GM19452 (cell line): ENCODE results near the gene SPDYE5.
A peak's percentile ranks its signal among the peaks of the same experiment; 100 is the strongest.
"Not testable (repeated sequence)": the region's sequence is repeated elsewhere in the genome, so short reads cannot be mapped to it uniquely, and the experiment has no call there.

Experiments
- ATAC-seq: cut with Tn5 transposase; IDR thresholded peaks from one replicate; pipeline ENCODE4 v1.9.1; 2021; ENCODE audit not compliant: unreplicated experiment

Gene SPDYE5, protein sequence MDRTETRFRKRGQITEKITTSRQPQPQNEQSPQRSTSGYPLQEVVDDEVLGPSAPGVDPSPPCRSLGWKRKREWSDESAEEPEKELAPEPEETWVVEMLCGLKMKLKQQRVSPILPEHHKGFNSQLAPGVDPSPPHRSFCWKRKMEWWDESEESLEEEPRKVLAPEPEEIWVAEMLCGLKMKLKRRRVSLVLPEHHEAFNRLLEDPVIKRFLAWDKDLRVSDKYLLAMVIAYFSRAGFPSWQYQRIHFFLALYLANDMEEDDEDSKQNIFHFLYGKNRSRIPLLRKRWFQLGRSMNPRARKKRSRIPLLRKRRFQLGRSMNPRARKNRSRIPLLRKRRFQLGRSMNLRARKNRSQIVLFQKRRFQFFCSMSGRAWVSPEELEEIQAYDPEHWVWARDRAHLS

GRCh38 chr7:75492020-75492419 is at the start of gene SPDYE5:
Gene SPDYE5 (plus strand): TSS chr7:75492320. CDS start chr7:75494048, 1,728 bp downstream.
- not testable (repeated sequence) for ATAC-seq

GRCh38 chr7:75442465-75443111 is 49.5 kb upstream of the SPDYE5 start:
- peak; percentile 75 for ATAC-seq

GRCh38 chr7:75449946-75450345 is 42.2 kb upstream of the SPDYE5 start:
- not testable (repeated sequence) for ATAC-seq

GRCh38 chr7:75452494-75452955 is 39.6 kb upstream of the SPDYE5 start:
- peak; percentile 86 for ATAC-seq

- not testable (repeated sequence) for ATAC-seq
Measured at GRCh38 chr7:75456403-75456802, 35.7 kb upstream of the SPDYE5 start.

- not testable (repeated sequence) for ATAC-seq
Measured at GRCh38 chr7:75458034-75458433, 34.1 kb upstream of the SPDYE5 start.

GRCh38 chr7:75460541-75460940 is 31.6 kb upstream of the SPDYE5 start:
- not testable (repeated sequence) for ATAC-seq

DNA sequence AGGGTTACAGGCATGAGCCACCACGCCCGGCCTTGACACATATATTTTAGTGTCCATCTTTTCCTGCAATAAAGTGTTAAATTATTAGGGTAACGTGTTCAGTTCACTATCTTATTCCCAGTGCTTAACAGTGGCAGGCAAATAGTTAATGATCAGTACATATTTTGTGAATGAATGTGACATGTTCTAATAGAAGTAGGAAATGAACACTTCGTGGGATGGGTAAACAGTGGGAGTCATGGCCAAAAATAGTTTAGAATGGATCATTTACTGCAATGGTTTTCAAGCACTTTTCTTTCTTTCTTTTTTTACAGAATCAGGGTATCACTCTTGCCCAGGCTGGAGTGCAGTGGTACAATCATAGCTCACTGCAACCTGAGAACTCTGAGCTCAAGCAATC is 22.0 kb upstream of the SPDYE5 start:
- ATAC-seq, result not testable (repeated sequence)

DNA sequence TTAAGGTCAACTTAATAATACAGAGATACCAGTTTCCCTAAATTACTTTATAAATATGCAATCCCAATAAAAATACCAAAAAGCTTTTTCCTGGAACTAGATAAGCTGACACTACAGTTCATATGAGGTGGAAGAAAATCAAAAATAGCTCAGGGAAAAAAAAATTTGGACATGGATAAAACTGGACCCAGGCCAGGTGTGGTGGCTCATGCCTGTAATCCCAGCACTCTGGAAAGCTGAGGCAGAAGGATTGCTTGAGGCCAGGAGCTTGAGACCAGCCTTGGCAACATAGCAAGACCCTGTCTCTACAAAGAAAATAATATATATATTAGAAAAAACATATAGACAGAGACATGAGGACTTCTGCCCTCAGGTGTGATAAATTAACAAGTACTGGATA is 14.7 kb upstream of the SPDYE5 start:
- ATAC-seq, result not testable (repeated sequence)

- ATAC-seq, result not testable (repeated sequence)
Measured at GRCh38 chr7:75480313-75480712, 11.8 kb upstream of the SPDYE5 start.

GRCh38 chr7:75485355-75485978 is 6.7 kb upstream of the SPDYE5 start:
- not testable (repeated sequence) for ATAC-seq

- ATAC-seq, result peak; percentile 100
Measured at GRCh38 chr7:75485979-75486643, 6.0 kb upstream of the SPDYE5 start, which contains the start of gene POM121C. Gene POM121C (minus strand): TSS chr7:75486299. CDS start chr7:75441496, 44,803 bp downstream.

GRCh38 chr7:75509033-75509432 is 16.9 kb downstream of the SPDYE5 start:
- not testable (repeated sequence) for ATAC-seq

DNA sequence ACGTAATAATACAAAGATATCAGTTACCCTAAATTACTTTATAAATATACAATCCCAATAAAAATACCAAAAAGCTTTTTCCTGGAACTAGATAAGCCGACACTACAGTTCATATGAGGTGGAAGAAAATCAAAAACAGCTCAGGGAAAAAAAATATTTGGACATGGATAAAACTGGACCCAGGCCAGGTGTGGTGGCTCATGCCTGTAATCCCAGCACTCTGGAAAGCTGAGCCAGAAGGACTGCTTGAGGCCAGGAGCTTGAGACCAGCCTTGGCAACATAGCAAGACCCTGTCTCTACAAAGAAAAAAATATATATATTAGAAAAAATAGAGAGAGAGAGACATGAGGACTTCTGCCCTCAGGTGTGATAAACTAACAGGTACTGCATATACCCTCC is 26.7 kb downstream of the SPDYE5 start:
- ATAC-seq, result not testable (repeated sequence)

GRCh38 chr7:75521727-75522126 is 29.6 kb downstream of the SPDYE5 start:
- ATAC-seq, result not testable (repeated sequence)

DNA sequence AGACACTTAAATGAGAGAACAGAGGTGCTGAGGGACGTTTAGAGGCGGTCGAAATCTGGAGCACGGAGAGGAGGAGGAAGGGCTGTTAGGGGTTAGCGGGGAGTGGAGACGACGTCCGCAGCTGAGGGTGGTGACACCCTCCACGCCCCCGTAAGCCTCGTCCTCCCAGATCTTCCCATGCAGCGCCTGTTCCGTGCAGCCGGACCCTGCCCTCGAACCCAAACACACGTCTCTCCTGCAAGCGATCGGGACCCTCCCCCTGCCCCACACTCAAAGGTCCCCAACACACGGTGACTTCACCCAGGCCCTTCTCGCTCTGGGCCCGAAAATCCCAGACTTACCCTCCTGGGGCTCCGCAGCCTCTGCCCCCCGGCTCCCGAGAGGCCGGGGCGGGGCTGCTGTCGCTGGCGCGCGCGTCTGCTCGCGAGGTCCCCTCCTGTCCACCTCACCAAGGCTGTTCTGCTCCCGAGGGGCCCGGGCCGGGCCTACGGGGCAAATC is 35.2 kb downstream of the SPDYE5 start:
- not testable (repeated sequence) for ATAC-seq

DNA sequence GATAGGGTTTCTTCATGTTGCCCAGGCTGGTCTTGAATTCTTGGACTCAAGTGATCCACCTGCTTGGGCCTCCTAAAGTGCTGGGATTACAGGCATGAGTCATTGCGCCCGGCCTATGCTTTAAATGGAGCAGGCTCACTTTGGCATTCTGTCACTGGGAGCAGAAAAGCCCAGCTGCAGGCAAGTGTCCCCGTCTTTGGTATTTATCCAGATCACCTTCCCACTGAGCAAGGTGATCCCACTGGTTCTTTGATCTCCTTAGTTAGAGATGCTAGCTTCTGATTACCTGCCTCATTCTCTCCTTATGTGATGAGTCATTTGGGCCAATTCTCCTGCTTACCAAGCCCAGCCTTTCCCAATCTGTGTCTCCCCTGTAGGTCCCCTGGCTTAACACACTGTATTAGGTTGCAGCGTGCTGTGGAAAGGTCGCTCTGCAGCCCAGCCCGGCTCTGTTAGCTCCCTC is 39.3 kb downstream of the SPDYE5 start:
- ATAC-seq, result no peak

DNA sequence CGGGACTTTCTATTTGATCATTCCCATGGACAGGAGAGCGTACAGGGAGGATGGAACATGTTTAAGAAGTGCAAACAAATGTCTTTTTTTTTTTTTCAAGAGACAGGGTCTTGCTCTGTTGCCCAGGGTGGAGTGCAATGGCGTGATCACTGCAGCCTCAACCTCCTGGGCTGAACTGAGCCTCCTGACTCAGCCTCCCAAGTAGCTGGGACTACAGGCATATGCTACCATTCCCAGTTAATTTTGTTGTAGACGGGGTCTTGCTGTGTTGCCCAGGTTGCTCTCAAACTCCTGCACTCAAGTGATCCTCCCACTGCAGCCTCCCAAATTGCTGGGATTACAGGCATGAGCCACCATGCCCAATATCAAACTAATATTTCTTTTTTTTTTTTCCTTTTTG is 40.5 kb downstream of the SPDYE5 start:
- no peak for ATAC-seq

GRCh38 chr7:75533926-75534325 is 41.8 kb downstream of the SPDYE5 start:
- ATAC-seq, result no peak

GRCh38 chr7:75534727-75535307 is 42.7 kb downstream of the SPDYE5 start:
- no peak for ATAC-seq
